SK-N-SH (cell line): ENCODE data around the gene CBLIF. TPM values are rescaled to one million over a fixed set of nuclear protein-coding genes. Genes with fewer than 3 reads are reported as not detected.

ENCODE experiments used
- CTCF ChIA-PET: fragments of 300-600, 350-600 bp; formaldehyde crosslinking; extraction: SDS; loops from one replicate; lab custom pipeline; 2021; lab: Yijun Ruan, JAX
- POLR2A ChIA-PET: fragments of 350-600 bp; sonication (Branson Sonifier 250); formaldehyde crosslinking; extraction: SDS; loops from one replicate; lab custom pipeline; 2020; ENCODE audit warnings: antibody characterized with exemption, inconsistent platforms; lab: Yijun Ruan, JAX
- DNase-seq: peaks from one replicate; pipeline ENCODE4 v3.0.0; 2012
- H2AFZ ChIP-seq: fragments of 200-600 bp; sonication (generic); 2 replicates; pipeline ENCODE4 v1.8.1; 2016; ENCODE audit warnings: antibody characterized with exemption, mild to moderate bottlenecking, low read depth
- H3F3A ChIP-seq: fragments of 200-600 bp; sonication (generic); replicated peaks from 2 replicates; pipeline ENCODE3; 2016; ENCODE audit warnings: antibody characterized with exemption, mild to moderate bottlenecking; ENCODE audit not compliant: insufficient read depth
- H3K27ac ChIP-seq, 2 experiments: fragments of 200-500 bp in 1 of 2; fragments of 200-600 bp in 1 of 2; sonication (Bioruptor generic) in 1 of 2; sonication (generic), shearing (Covaris generic) in 1 of 2; 2 replicates each; pipeline versions ENCODE4 v1.5.1 to v1.6.1; 2014 to 2016; ENCODE audit warnings: low read depth in 2 of 2, inconsistent platforms in 1 of 2, low read length in 1 of 2, mild to moderate bottlenecking in 1 of 2, mixed read lengths in 1 of 2
- H3K27me3 ChIP-seq: fragments of 200-600 bp; sonication (generic), shearing (Covaris generic); 2 replicates; pipeline ENCODE4 v1.6.1; 2016; ENCODE audit warnings: mixed run types; ENCODE audit not compliant: insufficient read depth
- H3K36me3 ChIP-seq, 2 experiments: fragments of 200-500 bp in 1 of 2; fragments of 200-600 bp in 1 of 2; sonication (Bioruptor generic) in 1 of 2; sonication (generic) in 1 of 2; replicated peaks in 1 of 2; 2 replicates each; pipeline versions ENCODE3 to v1.5.1; 2014 to 2016; ENCODE audit warnings: low read length in 1 of 2, mild to moderate bottlenecking in 1 of 2; ENCODE audit not compliant: insufficient read depth in 2 of 2, control insufficient read depth in 1 of 2
- H3K4me1 ChIP-seq, 2 experiments: fragments of 200-500 bp in 1 of 2; fragments of 200-600 bp in 1 of 2; sonication (Bioruptor generic) in 1 of 2; sonication (generic), shearing (Covaris generic) in 1 of 2; 2 replicates each; pipeline versions ENCODE4 v1.5.1 to v1.6.1; 2014 to 2016; ENCODE audit warnings: low read depth in 1 of 2, low read length in 1 of 2, mixed run types in 1 of 2; ENCODE audit not compliant: insufficient read depth in 2 of 2, control insufficient read depth in 1 of 2
- H3K4me2 ChIP-seq: fragments of 200-600 bp; sonication (generic), shearing (Covaris generic); 2 replicates; pipeline ENCODE4 v1.6.1; 2017; ENCODE audit warnings: mixed run types
- H3K4me3 ChIP-seq, 2 experiments: fragments of 200-500 bp in 1 of 2; fragments of 200-600 bp in 1 of 2; sonication (Bioruptor generic) in 1 of 2; sonication (generic), shearing (Covaris generic) in 1 of 2; 2 replicates each; pipeline versions ENCODE4 v1.5.1 to v1.8.1; 2014 to 2016; ENCODE audit warnings: low read depth in 2 of 2, inconsistent platforms in 1 of 2, low read length in 1 of 2, mild to moderate bottlenecking in 1 of 2, mixed read lengths in 1 of 2, moderate library complexity in 1 of 2
- H3K79me2 ChIP-seq: fragments of 200-600 bp; sonication (generic); 2 replicates; pipeline ENCODE4 v1.8.1; 2017; ENCODE audit warnings: mild to moderate bottlenecking; ENCODE audit not compliant: insufficient read depth
- H3K9ac ChIP-seq: fragments of 200-600 bp; sonication (generic); 2 replicates; pipeline ENCODE4 v1.6.1; 2017; ENCODE audit warnings: mixed run types
- H3K9me2 ChIP-seq: fragments of 200-600 bp; sonication (generic); 2 replicates; pipeline ENCODE4 v1.6.1; 2017; ENCODE audit warnings: mixed run types
- H3K9me3 ChIP-seq: fragments of 200-600 bp; sonication (generic); 2 replicates; pipeline ENCODE4 v1.6.1; 2017; ENCODE audit warnings: mixed run types, mild to moderate bottlenecking, moderate library complexity
- H4K20me1 ChIP-seq: fragments of 200-600 bp; sonication (generic); 2 replicates; pipeline ENCODE4 v1.6.1; 2017; ENCODE audit warnings: mild to moderate bottlenecking, mixed run types; ENCODE audit not compliant: insufficient read depth
- EP300 ChIP-seq, 2 experiments: IDR thresholded peaks; 2 replicates each; pipeline versions ENCODE4 v1.4.0 to v1.6.1; 2012; ENCODE audit warnings: borderline replicate concordance in 1 of 2, low read depth in 1 of 2, low read length in 1 of 2
- EZH2phosphoT487 ChIP-seq: fragments of 200-600 bp; sonication (generic); IDR thresholded peaks from 2 replicates; pipeline ENCODE4 v1.6.1; 2017; ENCODE audit warnings: low read depth, mixed run types, mild to moderate bottlenecking, antibody characterized with exemption, moderate library complexity, borderline replicate concordance
- FOXM1 ChIP-seq: IDR thresholded peaks from 2 replicates; pipeline ENCODE4 v1.4.0; 2012; ENCODE audit warnings: low read depth, mild to moderate bottlenecking
- NRF1 ChIP-seq: IDR thresholded peaks from 2 replicates; pipeline ENCODE4 v1.6.1; 2012; ENCODE audit warnings: low read depth, mild to moderate bottlenecking, low read length
- RAD21 ChIP-seq: IDR thresholded peaks from 2 replicates; pipeline ENCODE4 v1.6.1; 2012; ENCODE audit warnings: mild to moderate bottlenecking, low read length
- RCOR1 ChIP-seq: fragments of 150-350 bp; IDR thresholded peaks from 2 replicates; pipeline ENCODE4 v1.6.1; 2017; ENCODE audit warnings: antibody characterized with exemption, low read length
- SIN3A ChIP-seq: IDR thresholded peaks from 2 replicates; pipeline ENCODE4 v1.6.1; 2012; ENCODE audit warnings: low read depth, mild to moderate bottlenecking, low read length, moderate library complexity, borderline replicate concordance
- SMC3 ChIP-seq: IDR thresholded peaks from 2 replicates; pipeline ENCODE4 v1.6.1; 2012; ENCODE audit warnings: low read depth, low read length, improper control_type of control experiment
- TAF1 ChIP-seq: IDR thresholded peaks from 2 replicates; pipeline ENCODE4 v1.6.1; 2012; ENCODE audit warnings: low read depth, mild to moderate bottlenecking, low read length, moderate library complexity, borderline replicate concordance
- WGBS: methylation state at CpG from one replicate; pipeline ENCODE4 v1.1.6; 2017; ENCODE audit warnings: low lambda C conversion rate; 5-methylcytosine and 5-hydroxymethylcytosine counted together
- polyA plus RNA-seq, 3 experiments: library from polyadenylated mRNA; depleted of rRNA; stranded (reverse); fragments of >200 nt; gene quantifications; 2 replicates each; pipeline ENCODE4 v1.2.3, GENCODE V29; 2012
- TF ChIP-seq, protein P1 (sequence below): IDR thresholded peaks from 2 replicates; pipeline ENCODE4 v1.4.0; 2012; ENCODE audit warnings: low read depth, borderline replicate concordance
- TF ChIP-seq, protein P2 (sequence below): fragments of 150-350 bp; IDR thresholded peaks from 2 replicates; pipeline ENCODE4 v1.6.1; 2017; ENCODE audit warnings: antibody characterized with exemption, low read length, low read depth, borderline replicate concordance
- TF ChIP-seq, protein P3 (sequence below): IDR thresholded peaks from 2 replicates; pipeline ENCODE4; 2012
- TF ChIP-seq, protein P4 (sequence below): fragments of 200-600 bp; sonication (generic); IDR thresholded peaks from 2 replicates; pipeline ENCODE4 v1.6.1; 2017; ENCODE audit warnings: antibody characterized with exemption, mild to moderate bottlenecking, moderate library complexity
- TF ChIP-seq, protein P5 (sequence below): IDR thresholded peaks from 2 replicates; pipeline ENCODE4 v1.4.0; 2012; ENCODE audit warnings: low read depth
- TF ChIP-seq, protein P6 (sequence below): fragments of 150-350 bp; IDR thresholded peaks from 2 replicates; pipeline ENCODE4 v1.6.1; 2016; ENCODE audit warnings: mild to moderate bottlenecking, low read depth, low read length

The CBLIF gene
- polyA plus RNA-seq, 1 of the 3 experiments (the other 2 are of a cell fraction) = not detected

DNA sequence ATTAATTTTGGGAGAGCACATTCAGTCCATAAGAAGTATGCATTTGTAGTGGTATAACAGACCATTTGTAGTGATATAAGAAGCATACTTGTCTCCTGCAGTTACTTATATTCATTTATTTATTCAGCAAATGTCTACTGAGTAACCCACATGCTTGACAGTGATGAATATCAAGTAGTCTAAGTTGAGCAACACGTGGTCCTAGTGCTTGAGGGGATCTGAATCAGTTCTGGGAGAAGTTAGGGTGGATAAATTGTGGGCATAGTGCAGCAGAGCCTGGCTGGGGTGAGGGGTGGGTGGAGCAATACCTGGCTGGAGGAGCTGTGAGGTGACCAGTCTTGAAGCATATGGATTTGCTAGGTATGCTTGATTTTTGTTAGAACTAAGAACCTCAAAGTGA is 65.8 kb downstream of the CBLIF start:
- Histone ChIP-seq H3K4me2 (no peak overlapping the region), H3F3A (peaks cover 6% of the 10 kb centered on the region), H3K9ac (no peak overlapping the region), H3K27ac (no peak overlapping the region), H4K20me1 (peaks cover 20% of the 10 kb centered on the region; the same call in 1 of the 2 replicates), H3K9me2 (no peaks in the 10 kb centered on the region), H3K36me3 (peaks cover 2 to 37% of the 10 kb centered on the region in 2 experiments), H3K9me3 (no peaks in the 10 kb centered on the region), H3K27me3 (no peaks in the 10 kb centered on the region), H3K4me1 (peaks cover 0 to 13% of the 10 kb centered on the region in 2 experiments; a peak in 1 of 4 replicates), H3K79me2 (peaks cover 20% of the 10 kb centered on the region; the same call in 1 of the 2 replicates), H3K4me3 (no peak overlapping the region), H2AFZ (no peak overlapping the region)
- DNase-seq = no peak
- WGBS = 40% methylated on average over 1 of the region's 1 CpG
- TF ChIP-seq RAD21 (no peak), EP300 (IDR thresholded peaks at IDR 0.05; ENCODE audit: borderline replicate concordance in 1 of 2, low read depth in 1 of 2, low read length in 1 of 2) (no peak), SMC3 (no peak), FOXM1 (no peak), NRF1 (no peak), TAF1 (no peak), RCOR1 (no peak), EZH2phosphoT487 (no peak), SIN3A (no peak)
- TF ChIP-seq, protein P1, sequence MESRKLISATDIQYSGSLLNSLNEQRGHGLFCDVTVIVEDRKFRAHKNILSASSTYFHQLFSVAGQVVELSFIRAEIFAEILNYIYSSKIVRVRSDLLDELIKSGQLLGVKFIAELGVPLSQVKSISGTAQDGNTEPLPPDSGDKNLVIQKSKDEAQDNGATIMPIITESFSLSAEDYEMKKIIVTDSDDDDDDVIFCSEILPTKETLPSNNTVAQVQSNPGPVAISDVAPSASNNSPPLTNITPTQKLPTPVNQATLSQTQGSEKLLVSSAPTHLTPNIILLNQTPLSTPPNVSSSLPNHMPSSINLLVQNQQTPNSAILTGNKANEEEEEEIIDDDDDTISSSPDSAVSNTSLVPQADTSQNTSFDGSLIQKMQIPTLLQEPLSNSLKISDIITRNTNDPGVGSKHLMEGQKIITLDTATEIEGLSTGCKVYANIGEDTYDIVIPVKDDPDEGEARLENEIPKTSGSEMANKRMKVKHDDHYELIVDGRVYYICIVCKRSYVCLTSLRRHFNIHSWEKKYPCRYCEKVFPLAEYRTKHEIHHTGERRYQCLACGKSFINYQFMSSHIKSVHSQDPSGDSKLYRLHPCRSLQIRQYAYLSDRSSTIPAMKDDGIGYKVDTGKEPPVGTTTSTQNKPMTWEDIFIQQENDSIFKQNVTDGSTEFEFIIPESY = no peak
- TF ChIP-seq, protein P2, sequence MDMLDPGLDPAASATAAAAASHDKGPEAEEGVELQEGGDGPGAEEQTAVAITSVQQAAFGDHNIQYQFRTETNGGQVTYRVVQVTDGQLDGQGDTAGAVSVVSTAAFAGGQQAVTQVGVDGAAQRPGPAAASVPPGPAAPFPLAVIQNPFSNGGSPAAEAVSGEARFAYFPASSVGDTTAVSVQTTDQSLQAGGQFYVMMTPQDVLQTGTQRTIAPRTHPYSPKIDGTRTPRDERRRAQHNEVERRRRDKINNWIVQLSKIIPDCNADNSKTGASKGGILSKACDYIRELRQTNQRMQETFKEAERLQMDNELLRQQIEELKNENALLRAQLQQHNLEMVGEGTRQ = no peak
- TF ChIP-seq, protein P3, sequence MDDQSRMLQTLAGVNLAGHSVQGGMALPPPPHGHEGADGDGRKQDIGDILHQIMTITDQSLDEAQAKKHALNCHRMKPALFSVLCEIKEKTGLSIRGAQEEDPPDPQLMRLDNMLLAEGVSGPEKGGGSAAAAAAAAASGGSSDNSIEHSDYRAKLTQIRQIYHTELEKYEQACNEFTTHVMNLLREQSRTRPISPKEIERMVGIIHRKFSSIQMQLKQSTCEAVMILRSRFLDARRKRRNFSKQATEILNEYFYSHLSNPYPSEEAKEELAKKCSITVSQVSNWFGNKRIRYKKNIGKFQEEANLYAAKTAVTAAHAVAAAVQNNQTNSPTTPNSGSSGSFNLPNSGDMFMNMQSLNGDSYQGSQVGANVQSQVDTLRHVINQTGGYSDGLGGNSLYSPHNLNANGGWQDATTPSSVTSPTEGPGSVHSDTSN = no peak
- TF ChIP-seq, protein P4, sequence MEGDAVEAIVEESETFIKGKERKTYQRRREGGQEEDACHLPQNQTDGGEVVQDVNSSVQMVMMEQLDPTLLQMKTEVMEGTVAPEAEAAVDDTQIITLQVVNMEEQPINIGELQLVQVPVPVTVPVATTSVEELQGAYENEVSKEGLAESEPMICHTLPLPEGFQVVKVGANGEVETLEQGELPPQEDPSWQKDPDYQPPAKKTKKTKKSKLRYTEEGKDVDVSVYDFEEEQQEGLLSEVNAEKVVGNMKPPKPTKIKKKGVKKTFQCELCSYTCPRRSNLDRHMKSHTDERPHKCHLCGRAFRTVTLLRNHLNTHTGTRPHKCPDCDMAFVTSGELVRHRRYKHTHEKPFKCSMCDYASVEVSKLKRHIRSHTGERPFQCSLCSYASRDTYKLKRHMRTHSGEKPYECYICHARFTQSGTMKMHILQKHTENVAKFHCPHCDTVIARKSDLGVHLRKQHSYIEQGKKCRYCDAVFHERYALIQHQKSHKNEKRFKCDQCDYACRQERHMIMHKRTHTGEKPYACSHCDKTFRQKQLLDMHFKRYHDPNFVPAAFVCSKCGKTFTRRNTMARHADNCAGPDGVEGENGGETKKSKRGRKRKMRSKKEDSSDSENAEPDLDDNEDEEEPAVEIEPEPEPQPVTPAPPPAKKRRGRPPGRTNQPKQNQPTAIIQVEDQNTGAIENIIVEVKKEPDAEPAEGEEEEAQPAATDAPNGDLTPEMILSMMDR = no peak
- TF ChIP-seq, protein P5, sequence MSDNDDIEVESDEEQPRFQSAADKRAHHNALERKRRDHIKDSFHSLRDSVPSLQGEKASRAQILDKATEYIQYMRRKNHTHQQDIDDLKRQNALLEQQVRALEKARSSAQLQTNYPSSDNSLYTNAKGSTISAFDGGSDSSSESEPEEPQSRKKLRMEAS = no peak
- TF ChIP-seq, protein P6, sequence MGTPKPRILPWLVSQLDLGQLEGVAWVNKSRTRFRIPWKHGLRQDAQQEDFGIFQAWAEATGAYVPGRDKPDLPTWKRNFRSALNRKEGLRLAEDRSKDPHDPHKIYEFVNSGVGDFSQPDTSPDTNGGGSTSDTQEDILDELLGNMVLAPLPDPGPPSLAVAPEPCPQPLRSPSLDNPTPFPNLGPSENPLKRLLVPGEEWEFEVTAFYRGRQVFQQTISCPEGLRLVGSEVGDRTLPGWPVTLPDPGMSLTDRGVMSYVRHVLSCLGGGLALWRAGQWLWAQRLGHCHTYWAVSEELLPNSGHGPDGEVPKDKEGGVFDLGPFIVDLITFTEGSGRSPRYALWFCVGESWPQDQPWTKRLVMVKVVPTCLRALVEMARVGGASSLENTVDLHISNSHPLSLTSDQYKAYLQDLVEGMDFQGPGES = no peak
- ChIA-PET POLR2A (no interaction called here), CTCF (interaction anchor here (1.7 kb wide), 1 partner anchor 22 kb away, joined by 4 read pairs; no protein-coding TSS in a partner anchor)

Other genes with a start within 250 kb of the CBLIF start
- 11.8 and 12.1 TPM in 2 replicates for gene OSBP, start 229.7 kb downstream of the CBLIF start, polyA plus RNA-seq (2012; rRNA removed)
- 20.5 and 22.0 TPM in 2 replicates for gene PATL1, start 176.5 kb downstream of the CBLIF start, polyA plus RNA-seq (2012; rRNA removed)
- not detected in 2 replicates for gene OR10V1, start 131.7 kb downstream of the CBLIF start, polyA plus RNA-seq (2012; rRNA removed)
- gene STX3, start 90.1 kb downstream of the CBLIF start, polyA plus RNA-seq (2012; rRNA removed) = 21.4 and 26.6 TPM in 2 replicates
- 70.1 and 77.6 TPM in 2 replicates for gene MRPL16, start 34.7 kb downstream of the CBLIF start, polyA plus RNA-seq (2012; rRNA removed)
- 0.03 TPM in 1 of 2 replicates, not detected in the other for gene TCN1, start 21.0 kb upstream of the CBLIF start, polyA plus RNA-seq (2012; rRNA removed)
- not detected in 2 replicates for gene OOSP3, start 33.3 kb upstream of the CBLIF start, polyA plus RNA-seq (2012; rRNA removed)
- not detected in 2 replicates for gene OOSP1, start 92.9 kb upstream of the CBLIF start, polyA plus RNA-seq (2012; rRNA removed)
- not detected in 2 replicates for gene OOSP4A, start 118.5 kb upstream of the CBLIF start, polyA plus RNA-seq (2012; rRNA removed)
- not detected in 2 replicates for gene OOSP4B, start 171.7 kb upstream of the CBLIF start, polyA plus RNA-seq (2012; rRNA removed)
- not detected in 2 replicates for gene OOSP2, start 194.9 kb upstream of the CBLIF start, polyA plus RNA-seq (2012; rRNA removed)
- not detected in 2 replicates for gene MS4A3, start 211.2 kb upstream of the CBLIF start, polyA plus RNA-seq (2012; rRNA removed)
- gene MS4A2, start 243.2 kb upstream of the CBLIF start, polyA plus RNA-seq (2012; rRNA removed) = not detected in 2 replicates